ENCODE measurements around the gene MOK.
"Not testable (repeated sequence)": the region's sequence is repeated elsewhere in the genome, so short reads cannot be mapped to it uniquely, and the experiment has no call there.

Gene MOK

DNA sequence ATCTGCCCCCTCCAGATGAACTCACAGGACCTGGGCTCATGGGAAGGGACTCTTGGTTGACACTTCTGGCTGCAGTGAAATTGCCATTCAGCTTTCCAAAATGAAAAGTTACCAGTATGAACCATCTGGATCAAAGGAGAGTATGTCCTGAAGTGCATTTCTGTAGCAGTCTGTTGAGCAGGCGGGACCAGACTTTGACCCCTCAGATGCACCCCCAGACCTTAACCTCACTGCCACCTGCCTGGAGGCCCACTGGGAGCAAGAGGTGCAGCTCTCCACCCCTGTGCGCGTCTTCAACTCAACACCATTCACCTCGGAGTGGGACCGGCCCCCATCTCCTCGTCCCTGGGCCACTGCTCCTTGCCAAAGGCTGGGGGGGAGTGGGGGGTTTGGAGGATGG lies 55.0 kb downstream of the MOK start:
- Histone ChIP-seq H3K4me3 (ENCODE audit: control insufficient read depth in 1 of 7, extremely low read depth in 1 of 7, insufficient read depth in 4 of 7, low read depth in 2 of 7, low read length in 6 of 7) (no peak overlapping the region), H3K9me3 (ENCODE audit: control extremely low read depth in 1 of 5, control insufficient read depth in 4 of 5, insufficient read depth in 2 of 5, low read depth in 1 of 5, low read length in 4 of 5) (no peaks in the 10 kb centered on the region), H3K27me3 (replicated peaks in 2 of 5; ENCODE audit: control insufficient read depth in 4 of 5, insufficient read depth in 5 of 5, low read length in 4 of 5) (no peaks in the 10 kb centered on the region), H3K4me1 (ENCODE audit: control extremely low read depth in 1 of 4, control insufficient read depth in 4 of 4, insufficient read depth in 4 of 4, low read length in 3 of 4) (no peaks in the 10 kb centered on the region), H3K36me3 (ENCODE audit: control insufficient read depth in 4 of 4, insufficient read depth in 4 of 4, low read length in 3 of 4) (peaks cover 0 to 4% (median 0%) of the 10 kb centered on the region in 4 experiments), H3K27ac (ENCODE audit: insufficient read depth in 1 of 2, low read depth in 1 of 2, low read length in 2 of 2, poor library complexity in 1 of 2, severe bottlenecking in 2 of 2) (no peak overlapping the region)
- WGBS (ENCODE audit: insufficient coverage) = 100% methylated on average over 2 of the region's 6 CpGs
- DNase-seq = no peak
- POLR2A ChIA-PET = no interaction called here
- CTCF ChIA-PET = no interaction called here

- H3K36me3 ChIP-seq (ENCODE audit: control insufficient read depth in 4 of 4, insufficient read depth in 4 of 4, low read length in 3 of 4) = peaks cover 0 to 4% (median 0%) of the 10 kb centered on the region in 4 experiments
- no peaks in the 10 kb centered on the region for H3K27me3 ChIP-seq (replicated peaks in 2 of 5; ENCODE audit: control insufficient read depth in 4 of 5, insufficient read depth in 5 of 5, low read length in 4 of 5)
- H3K4me3 ChIP-seq (ENCODE audit: control insufficient read depth in 1 of 7, extremely low read depth in 1 of 7, insufficient read depth in 4 of 7, low read depth in 2 of 7, low read length in 6 of 7) = no peak overlapping the region
- CTCF ChIA-PET = no interaction called here
- 97% methylated on average over 8 of the region's 12 CpGs for WGBS (ENCODE audit: insufficient coverage)
- no peak overlapping the region for H3K27ac ChIP-seq (ENCODE audit: insufficient read depth in 1 of 2, low read depth in 1 of 2, low read length in 2 of 2, poor library complexity in 1 of 2, severe bottlenecking in 2 of 2)
- no peaks in the 10 kb centered on the region for H3K9me3 ChIP-seq (ENCODE audit: control extremely low read depth in 1 of 5, control insufficient read depth in 4 of 5, insufficient read depth in 2 of 5, low read depth in 1 of 5, low read length in 4 of 5)
- POLR2A ChIA-PET = no interaction called here
- no peaks in the 10 kb centered on the region for H3K4me1 ChIP-seq (ENCODE audit: control extremely low read depth in 1 of 4, control insufficient read depth in 4 of 4, insufficient read depth in 4 of 4, low read length in 3 of 4)
- no peak for DNase-seq
These were observed 55.9 kb downstream of the MOK start for GRCh38 chr14:102249041-102249440.

DNA sequence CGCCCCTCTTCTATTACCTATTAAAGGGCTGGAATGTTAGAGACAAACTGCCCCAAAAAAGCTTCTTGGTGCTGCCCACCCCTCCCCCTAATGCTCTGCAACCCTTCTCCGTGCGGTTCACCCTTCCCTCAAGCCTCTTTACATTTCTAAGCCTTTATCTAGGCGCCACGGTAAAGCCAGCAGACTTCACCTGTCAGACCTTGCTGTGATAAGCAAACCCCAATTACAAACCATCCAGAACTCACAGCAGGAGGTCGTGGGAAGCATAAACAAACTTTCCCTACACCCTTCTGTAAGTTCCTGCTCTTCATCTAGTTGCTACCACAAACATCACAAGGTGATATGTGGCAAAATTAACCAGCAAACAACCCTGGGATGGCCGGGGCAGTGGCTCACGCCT lies 56.8 kb downstream of the MOK start:
- POLR2A ChIA-PET = interaction anchor here (0.6 kb wide), 1 partner anchor 180 kb away, joined by 3 read pairs; no protein-coding TSS in a partner anchor
- no peaks in the 10 kb centered on the region for H3K27me3 ChIP-seq (replicated peaks in 2 of 5; ENCODE audit: control insufficient read depth in 4 of 5, insufficient read depth in 5 of 5, low read length in 4 of 5)
- no peak for DNase-seq
- CTCF ChIA-PET = no interaction called here
- H3K36me3 ChIP-seq (ENCODE audit: control insufficient read depth in 4 of 4, insufficient read depth in 4 of 4, low read length in 3 of 4) = peaks cover 0 to 4% (median 0%) of the 10 kb centered on the region in 4 experiments
- H3K4me3 ChIP-seq (ENCODE audit: control insufficient read depth in 1 of 7, extremely low read depth in 1 of 7, insufficient read depth in 4 of 7, low read depth in 2 of 7, low read length in 6 of 7) = no peak overlapping the region
- no peak overlapping the region for H3K27ac ChIP-seq (ENCODE audit: insufficient read depth in 1 of 2, low read depth in 1 of 2, low read length in 2 of 2, poor library complexity in 1 of 2, severe bottlenecking in 2 of 2)
- H3K9me3 ChIP-seq (ENCODE audit: control extremely low read depth in 1 of 5, control insufficient read depth in 4 of 5, insufficient read depth in 2 of 5, low read depth in 1 of 5, low read length in 4 of 5) = peaks cover 0 to 1% (median 0%) of the 10 kb centered on the region in 5 experiments
- 88% methylated on average over 6 of the region's 8 CpGs for WGBS (ENCODE audit: insufficient coverage)
- H3K4me1 ChIP-seq (ENCODE audit: control extremely low read depth in 1 of 4, control insufficient read depth in 4 of 4, insufficient read depth in 4 of 4, low read length in 3 of 4) = no peaks in the 10 kb centered on the region

DNA sequence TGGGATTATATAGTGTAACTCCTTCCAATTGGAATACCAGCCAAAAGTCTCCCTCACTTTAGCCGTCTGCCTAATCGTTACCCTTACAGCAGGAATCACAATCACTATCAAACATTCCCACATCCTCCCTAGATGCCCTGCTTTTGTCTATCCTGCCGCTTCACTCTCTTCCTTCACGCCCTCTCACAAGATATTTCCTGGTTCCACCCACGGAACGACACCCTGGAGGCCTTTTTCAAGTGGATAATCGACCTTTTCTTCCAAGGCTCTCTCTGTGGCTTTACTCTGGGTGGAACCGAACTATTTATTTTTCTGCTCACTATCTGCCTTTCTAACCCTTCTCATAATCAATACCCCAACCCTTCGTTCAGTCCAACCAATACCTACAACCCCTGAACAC lies 58.9 kb downstream of the MOK start:
- Histone ChIP-seq H3K4me3 (ENCODE audit: control insufficient read depth in 1 of 7, extremely low read depth in 1 of 7, insufficient read depth in 4 of 7, low read depth in 2 of 7, low read length in 6 of 7) (no peak overlapping the region), H3K36me3 (ENCODE audit: control insufficient read depth in 4 of 4, insufficient read depth in 4 of 4, low read length in 3 of 4) (peaks cover 0 to 4% (median 0%) of the 10 kb centered on the region in 4 experiments), H3K4me1 (ENCODE audit: control extremely low read depth in 1 of 4, control insufficient read depth in 4 of 4, insufficient read depth in 4 of 4, low read length in 3 of 4) (no peaks in the 10 kb centered on the region), H3K9me3 (ENCODE audit: control extremely low read depth in 1 of 5, control insufficient read depth in 4 of 5, insufficient read depth in 2 of 5, low read depth in 1 of 5, low read length in 4 of 5) (peaks cover 0 to 1% (median 0%) of the 10 kb centered on the region in 5 experiments), H3K27ac (ENCODE audit: insufficient read depth in 1 of 2, low read depth in 1 of 2, low read length in 2 of 2, poor library complexity in 1 of 2, severe bottlenecking in 2 of 2) (no peak overlapping the region), H3K27me3 (replicated peaks in 2 of 5; ENCODE audit: control insufficient read depth in 4 of 5, insufficient read depth in 5 of 5, low read length in 4 of 5) (no peaks in the 10 kb centered on the region)
- CTCF ChIA-PET = no interaction called here
- POLR2A ChIA-PET = no interaction called here
- DNase-seq = no peak
- 90% methylated on average over 9 of the region's 9 CpGs for WGBS (ENCODE audit: insufficient coverage)

- POLR2A ChIA-PET; H3K27me3 ChIP-seq (replicated peaks in 2 of 5; ENCODE audit: control insufficient read depth in 4 of 5, insufficient read depth in 5 of 5, low read length in 4 of 5); H3K27ac ChIP-seq (ENCODE audit: insufficient read depth in 1 of 2, low read depth in 1 of 2, low read length in 2 of 2, poor library complexity in 1 of 2, severe bottlenecking in 2 of 2); H3K36me3 ChIP-seq (ENCODE audit: control insufficient read depth in 4 of 4, insufficient read depth in 4 of 4, low read length in 3 of 4); H3K4me1 ChIP-seq (ENCODE audit: control extremely low read depth in 1 of 4, control insufficient read depth in 4 of 4, insufficient read depth in 4 of 4, low read length in 3 of 4); H3K9me3 ChIP-seq (ENCODE audit: control extremely low read depth in 1 of 5, control insufficient read depth in 4 of 5, insufficient read depth in 2 of 5, low read depth in 1 of 5, low read length in 4 of 5); H3K4me3 ChIP-seq (ENCODE audit: control insufficient read depth in 1 of 7, extremely low read depth in 1 of 7, insufficient read depth in 4 of 7, low read depth in 2 of 7, low read length in 6 of 7); DNase-seq; CTCF ChIA-PET: not testable (repeated sequence)
- WGBS (ENCODE audit: insufficient coverage) = 100% methylated on average over 3 of the region's 4 CpGs
These were observed 61.2 kb downstream of the MOK start for GRCh38 chr14:102243795-102244194.

GRCh38 chr14:102241147-102241546 lies 63.8 kb downstream of the MOK start:
- WGBS (ENCODE audit: insufficient coverage) = 100% methylated on average over 4 of the region's 4 CpGs
- POLR2A ChIA-PET = no interaction called here
- Histone ChIP-seq H3K9me3 (ENCODE audit: control extremely low read depth in 1 of 5, control insufficient read depth in 4 of 5, insufficient read depth in 2 of 5, low read depth in 1 of 5, low read length in 4 of 5) (peaks cover 0 to 1% (median 0%) of the 10 kb centered on the region in 5 experiments), H3K27ac (ENCODE audit: insufficient read depth in 1 of 2, low read depth in 1 of 2, low read length in 2 of 2, poor library complexity in 1 of 2, severe bottlenecking in 2 of 2) (no peak overlapping the region), H3K27me3 (replicated peaks in 2 of 5; ENCODE audit: control insufficient read depth in 4 of 5, insufficient read depth in 5 of 5, low read length in 4 of 5) (no peaks in the 10 kb centered on the region), H3K4me1 (ENCODE audit: control extremely low read depth in 1 of 4, control insufficient read depth in 4 of 4, insufficient read depth in 4 of 4, low read length in 3 of 4) (no peaks in the 10 kb centered on the region), H3K4me3 (ENCODE audit: control insufficient read depth in 1 of 7, extremely low read depth in 1 of 7, insufficient read depth in 4 of 7, low read depth in 2 of 7, low read length in 6 of 7) (no peak overlapping the region), H3K36me3 (ENCODE audit: control insufficient read depth in 4 of 4, insufficient read depth in 4 of 4, low read length in 3 of 4) (no peaks in the 10 kb centered on the region)
- CTCF ChIA-PET = no interaction called here
- DNase-seq = no peak

- DNase-seq = not testable (repeated sequence)
These were observed 64.5 kb downstream of the MOK start for GRCh38 chr14:102240481-102240880.

More at GRCh38 chr14:102240481-102240880, 64.5 kb downstream of the MOK start:
- WGBS (ENCODE audit: insufficient coverage) = 98% methylated on average over 5 of the region's 5 CpGs
- H3K4me1 ChIP-seq (ENCODE audit: control extremely low read depth in 1 of 4, control insufficient read depth in 4 of 4, insufficient read depth in 4 of 4, low read length in 3 of 4); POLR2A ChIA-PET; H3K9me3 ChIP-seq (ENCODE audit: control extremely low read depth in 1 of 5, control insufficient read depth in 4 of 5, insufficient read depth in 2 of 5, low read depth in 1 of 5, low read length in 4 of 5); CTCF ChIA-PET; H3K27me3 ChIP-seq (replicated peaks in 2 of 5; ENCODE audit: control insufficient read depth in 4 of 5, insufficient read depth in 5 of 5, low read length in 4 of 5); H3K4me3 ChIP-seq (ENCODE audit: control insufficient read depth in 1 of 7, extremely low read depth in 1 of 7, insufficient read depth in 4 of 7, low read depth in 2 of 7, low read length in 6 of 7); H3K27ac ChIP-seq (ENCODE audit: insufficient read depth in 1 of 2, low read depth in 1 of 2, low read length in 2 of 2, poor library complexity in 1 of 2, severe bottlenecking in 2 of 2); H3K36me3 ChIP-seq (ENCODE audit: control insufficient read depth in 4 of 4, insufficient read depth in 4 of 4, low read length in 3 of 4): not testable (repeated sequence)

Data from common myeloid progenitor, CD34-positive (primary cell).